Endothelial cell of umbilical vein (primary cell): ENCODE data around the gene LOXHD1.

ENCODE experiments used
- EZH2 ChIP-seq: IDR thresholded peaks from 2 replicates; pipeline ENCODE4 v1.6.1; 2012; ENCODE audit warnings: borderline replicate concordance, low read depth, mild to moderate bottlenecking, moderate library complexity, low read length, inconsistent platforms; ENCODE audit not compliant: severe bottlenecking
- FOS ChIP-seq: IDR thresholded peaks from 2 replicates; pipeline ENCODE4 v1.6.1; 2011; ENCODE audit warnings: mild to moderate bottlenecking, low read length, moderate library complexity, borderline replicate concordance; ENCODE audit not compliant: insufficient read depth
- GATA2 ChIP-seq: IDR thresholded peaks from 2 replicates; pipeline ENCODE4 v1.7.0; 2011; ENCODE audit warnings: low read depth, mild to moderate bottlenecking, moderate library complexity, mixed read lengths, low read length; ENCODE audit not compliant: insufficient read length, insufficient read depth
- JUN ChIP-seq: IDR thresholded peaks from 2 replicates; pipeline ENCODE4 v1.6.1; 2011; ENCODE audit warnings: borderline replicate concordance, low read depth; ENCODE audit not compliant: insufficient read length, insufficient read depth
- MYC ChIP-seq: IDR thresholded peaks from one replicate; pipeline ENCODE4 v1.6.1; 2011; ENCODE audit warnings: mild to moderate bottlenecking, low read depth, low read length
- POLR2A ChIP-seq: IDR thresholded peaks from 2 replicates; pipeline ENCODE4 v1.6.1; 2012; ENCODE audit warnings: low read depth, mild to moderate bottlenecking, control low read depth, low read length
- POLR2AphosphoS5 ChIP-seq: IDR thresholded peaks from 2 replicates; pipeline ENCODE4 v1.6.1; 2012; ENCODE audit warnings: low read depth, mild to moderate bottlenecking, control low read depth, low read length, moderate library complexity; ENCODE audit not compliant: insufficient read depth
- TF ChIP-seq, protein P1 (sequence below), 2 donors: IDR thresholded peaks; 1 replicate in 1 of 2; 2 replicates in 1 of 2; pipeline ENCODE4 v1.5.1; 2011; ENCODE audit warnings: low read length in 2 of 2, mild to moderate bottlenecking in 2 of 2, moderate library complexity in 2 of 2, control low read depth in 1 of 2, inconsistent platforms in 1 of 2, low read depth in 1 of 2; ENCODE audit not compliant: insufficient read depth in 1 of 2; ENCODE audit errors: extremely low read depth in 1 of 2
- TF ChIP-seq, protein P2 (sequence below): IDR thresholded peaks from 2 replicates; pipeline ENCODE4 v1.6.1; 2011; ENCODE audit not compliant: insufficient read depth, insufficient read length

DNA sequence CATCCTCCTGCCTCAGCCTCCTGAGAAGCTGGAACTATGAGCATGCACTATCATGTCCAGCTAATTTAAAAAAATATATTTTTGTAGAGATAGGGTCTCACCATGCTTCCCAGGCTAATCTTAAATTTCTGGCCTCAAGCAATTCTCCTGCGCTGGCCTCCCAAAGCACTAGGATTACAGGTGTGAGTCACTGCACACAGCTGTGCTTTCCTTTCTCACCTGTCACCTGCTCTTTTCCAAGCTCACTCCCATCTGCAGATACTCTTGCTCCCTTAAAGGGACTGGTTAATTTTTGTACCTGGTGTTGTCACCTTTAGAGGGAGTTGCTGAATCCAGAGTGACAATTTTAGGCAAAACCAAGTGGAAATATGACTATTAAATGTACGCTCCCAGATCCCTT, 178.2 kb downstream of the LOXHD1 start:
- TF ChIP-seq, protein P1, sequence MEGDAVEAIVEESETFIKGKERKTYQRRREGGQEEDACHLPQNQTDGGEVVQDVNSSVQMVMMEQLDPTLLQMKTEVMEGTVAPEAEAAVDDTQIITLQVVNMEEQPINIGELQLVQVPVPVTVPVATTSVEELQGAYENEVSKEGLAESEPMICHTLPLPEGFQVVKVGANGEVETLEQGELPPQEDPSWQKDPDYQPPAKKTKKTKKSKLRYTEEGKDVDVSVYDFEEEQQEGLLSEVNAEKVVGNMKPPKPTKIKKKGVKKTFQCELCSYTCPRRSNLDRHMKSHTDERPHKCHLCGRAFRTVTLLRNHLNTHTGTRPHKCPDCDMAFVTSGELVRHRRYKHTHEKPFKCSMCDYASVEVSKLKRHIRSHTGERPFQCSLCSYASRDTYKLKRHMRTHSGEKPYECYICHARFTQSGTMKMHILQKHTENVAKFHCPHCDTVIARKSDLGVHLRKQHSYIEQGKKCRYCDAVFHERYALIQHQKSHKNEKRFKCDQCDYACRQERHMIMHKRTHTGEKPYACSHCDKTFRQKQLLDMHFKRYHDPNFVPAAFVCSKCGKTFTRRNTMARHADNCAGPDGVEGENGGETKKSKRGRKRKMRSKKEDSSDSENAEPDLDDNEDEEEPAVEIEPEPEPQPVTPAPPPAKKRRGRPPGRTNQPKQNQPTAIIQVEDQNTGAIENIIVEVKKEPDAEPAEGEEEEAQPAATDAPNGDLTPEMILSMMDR (IDR thresholded peaks at IDR 0.05; ENCODE audit: extremely low read depth in 1 of 2, insufficient read depth in 1 of 2, low read depth in 1 of 2, low read length in 2 of 2), result no peak
- no peak for TF ChIP-seq POLR2AphosphoS5
- no peak for TF ChIP-seq FOS
- TF ChIP-seq, protein P2, sequence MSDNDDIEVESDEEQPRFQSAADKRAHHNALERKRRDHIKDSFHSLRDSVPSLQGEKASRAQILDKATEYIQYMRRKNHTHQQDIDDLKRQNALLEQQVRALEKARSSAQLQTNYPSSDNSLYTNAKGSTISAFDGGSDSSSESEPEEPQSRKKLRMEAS, result no peak
- no peak for TF ChIP-seq EZH2
- no peak for TF ChIP-seq POLR2A
- no peak for TF ChIP-seq JUN
- TF ChIP-seq MYC, result no peak
- no peak for TF ChIP-seq GATA2
